ENCODE data around the gene LRRC3C. TPM values are rescaled to one million over a fixed set of nuclear protein-coding genes. Genes with fewer than 3 reads are reported as not detected.

Gene LRRC3C
- total and polyA plus RNA-seq, 4 donors: 0.08 to 0.24 (median 0.17) TPM; not detected in 1

DNA sequence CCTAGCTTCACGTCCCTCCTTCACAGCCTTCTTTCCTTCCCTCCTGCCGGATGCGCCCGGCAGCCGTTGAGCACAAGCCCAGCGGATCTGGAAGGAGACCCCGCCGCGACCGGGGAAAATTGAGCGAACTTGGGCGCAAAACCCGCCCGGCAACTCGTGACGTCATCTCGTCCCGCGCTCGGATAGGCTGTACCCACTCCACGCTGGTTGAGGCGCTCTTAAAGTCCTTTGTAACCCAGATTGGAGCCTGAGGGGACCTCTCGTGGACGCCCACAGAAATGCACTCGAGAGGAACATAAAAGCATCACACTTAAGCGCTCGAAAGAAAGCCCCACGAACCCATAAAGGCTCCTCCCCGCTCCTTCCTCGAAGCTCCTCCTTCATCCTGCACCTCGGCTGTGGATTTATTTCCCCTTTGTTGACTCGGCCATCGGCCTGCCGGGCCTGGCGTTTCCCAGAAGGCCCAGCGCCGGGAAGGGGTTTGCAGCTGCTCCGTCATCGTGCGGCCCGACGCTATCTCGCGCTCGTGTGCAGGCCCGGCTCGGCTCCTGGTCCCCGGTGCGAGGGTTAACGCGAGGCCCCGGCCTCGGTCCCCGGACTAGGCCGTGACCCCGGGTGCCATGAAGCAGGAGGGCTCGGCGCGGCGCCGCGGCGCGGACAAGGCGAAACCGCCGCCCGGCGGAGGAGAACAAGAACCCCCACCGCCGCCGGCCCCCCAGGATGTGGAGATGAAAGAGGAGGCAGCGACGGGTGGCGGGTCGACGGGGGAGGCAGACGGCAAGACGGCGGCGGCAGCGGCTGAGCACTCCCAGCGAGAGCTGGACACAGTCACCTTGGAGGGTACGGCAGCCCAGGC lies 53.0 kb downstream of the LRRC3C start, which contains the start of gene PSMD3:
PSMD3 (plus strand) TSS at position 457 of the 856 bp plus-strand sequence; CDS start at position 621, 164 bp downstream.
- under 1% methylated on average over 84 of the region's 84 CpGs for WGBS
- H3K27ac ChIP-seq (ENCODE audit: low read depth in 1 of 2, low read length in 2 of 2): peak within 1 kb of the TSS; percentile 85 to 86
- H3K9me3 ChIP-seq (ENCODE audit: control insufficient read depth in 4 of 4, low read length in 3 of 4): no peaks in the 10 kb centered on the region
- H3K27me3 ChIP-seq (ENCODE audit: control insufficient read depth in 4 of 4, insufficient read depth in 4 of 4, low read length in 3 of 4): no peaks in the 10 kb centered on the region
- TF ChIP-seq HNF4G (IDR thresholded peaks at IDR 0.05) (no peak), FOXA2 (IDR thresholded peaks at IDR 0.05) (peak; percentile 88), HNF4A (conservative IDR thresholded peaks at IDR 0.05) (peak; percentile 57 to 59), CTCF (IDR thresholded peaks at IDR 0.05; ENCODE audit: low read depth, low read length, missing input control) (peak; percentile 98), RXRA (IDR thresholded peaks at IDR 0.05) (peak; percentile 70 to 71), NR2F2 (IDR thresholded peaks at IDR 0.05) (peak; percentile 38), EGR1 (IDR thresholded peaks at IDR 0.05; ENCODE audit: low read depth in 2 of 2) (peak in 1 of 2 donors; percentile 87), SP1 (IDR thresholded peaks at IDR 0.05) (peak; percentile 89), FOXA1 (IDR thresholded peaks at IDR 0.05) (peak; percentile 91), RAD21 (IDR thresholded peaks at IDR 0.05) (peak; percentile 96 to 98), JUND (IDR thresholded peaks at IDR 0.05) (peak; percentile 70 to 78), GABPA (IDR thresholded peaks at IDR 0.05 in 1 of 2, conservative IDR thresholded peaks at IDR 0.05 in 1 of 2) (peak; percentile 9 to 75), REST (IDR thresholded peaks at IDR 0.05) (peak; percentile 91), ATF3 (IDR thresholded peaks at IDR 0.05) (no peak), YY1 (IDR thresholded peaks at IDR 0.05) (peak; percentile 94), ZBTB33 (IDR thresholded peaks at IDR 0.05) (peak; percentile 81), TAF1 (conservative IDR thresholded peaks at IDR 0.05) (peak; percentile 69)
- TF ChIP-seq, protein P1, sequence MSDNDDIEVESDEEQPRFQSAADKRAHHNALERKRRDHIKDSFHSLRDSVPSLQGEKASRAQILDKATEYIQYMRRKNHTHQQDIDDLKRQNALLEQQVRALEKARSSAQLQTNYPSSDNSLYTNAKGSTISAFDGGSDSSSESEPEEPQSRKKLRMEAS (IDR thresholded peaks at IDR 0.05): peak; percentile 86
- peak within 1 kb of the TSS; percentile 76 to 92 for H3K9ac ChIP-seq (ENCODE audit: low read depth in 1 of 2, low read length in 2 of 2)
- DNase-seq (ENCODE audit: low spot score): peak; percentile 98
- H3K36me3 ChIP-seq (ENCODE audit: control insufficient read depth in 4 of 4, insufficient read depth in 3 of 4, low read depth in 1 of 4, low read length in 3 of 4): peaks cover 9 to 16% (median 12%) of the 10 kb centered on the region in 4 donors
- H3K4me3 ChIP-seq (ENCODE audit: low read depth in 1 of 3, low read length in 3 of 3): peak within 1 kb of the TSS; percentile 85 to 99 (median 86)
- H3K4me1 ChIP-seq (ENCODE audit: control insufficient read depth in 4 of 4, insufficient read depth in 4 of 4, low read length in 3 of 4): peaks cover 0 to 23% (median 20%) of the 10 kb centered on the region in 4 donors

All from liver (tissue), 9 donors.